Neural cell (in vitro differentiated cells): Measurements from ENCODE around the gene MEOX1. TPM values are rescaled to one million over a fixed set of nuclear protein-coding genes. Genes with fewer than 3 reads are reported as not detected.

ENCODE experiments used
- H2AFZ ChIP-seq: fragments of 200-600, 300-800 bp; sonication (generic), shearing (Covaris generic); 2 replicates; pipeline ENCODE4 v1.6.0; 2014; ENCODE audit warnings: low read depth, mild to moderate bottlenecking, antibody characterized with exemption, low read length, moderate library complexity
- H3F3A ChIP-seq: fragments of 200-600 bp; shearing (Covaris generic); 2 replicates; pipeline ENCODE4 v1.6.1; 2016; ENCODE audit warnings: mild to moderate bottlenecking, moderate library complexity, mixed read lengths, antibody characterized with exemption, low read length; ENCODE audit not compliant: insufficient read depth, poor library complexity, severe bottlenecking
- H3K27ac ChIP-seq: fragments of 200-600, 300-800 bp; sonication (generic), shearing (Covaris generic); 2 replicates; pipeline ENCODE4 v1.5.1; 2014; ENCODE audit warnings: mild to moderate bottlenecking, low read length, moderate library complexity
- H3K27me3 ChIP-seq: fragments of 300-800, 200-600 bp; sonication (generic), shearing (Covaris generic); 2 replicates; pipeline ENCODE4 v1.6.0; 2014; ENCODE audit warnings: mild to moderate bottlenecking, low read depth, low read length, moderate library complexity; ENCODE audit not compliant: insufficient read depth
- H3K36me3 ChIP-seq: fragments of 300-800, 200-600 bp; sonication (generic), shearing (Covaris generic); 2 replicates; pipeline ENCODE4 v1.5.1; 2014; ENCODE audit warnings: mild to moderate bottlenecking, antibody characterized with exemption, low read length, moderate library complexity; ENCODE audit not compliant: insufficient read depth
- H3K4me2 ChIP-seq: fragments of 300-800, 200-600 bp; sonication (generic), shearing (Covaris generic); 2 replicates; pipeline ENCODE4 v1.6.0; 2014; ENCODE audit warnings: mild to moderate bottlenecking, low read length
- H3K4me3 ChIP-seq: fragments of 300-800, 200-600 bp; sonication (generic), shearing (Covaris generic); 2 replicates; pipeline ENCODE4 v1.5.1; 2014; ENCODE audit warnings: mild to moderate bottlenecking, low read length, moderate library complexity
- H3K79me2 ChIP-seq: fragments of 200-600 bp; shearing (Covaris generic); replicated peaks from 2 replicates; pipeline ENCODE4 v1.6.0; 2014; ENCODE audit warnings: mild to moderate bottlenecking, low read length, moderate library complexity; ENCODE audit not compliant: insufficient read depth
- H3K9ac ChIP-seq: fragments of 300-800, 200-600 bp; sonication (generic), shearing (Covaris generic); 2 replicates; pipeline ENCODE4 v1.6.1; 2016; ENCODE audit warnings: mild to moderate bottlenecking, low read length, mixed read lengths
- H3K9me2 ChIP-seq: fragments of 200-600 bp; shearing (Covaris generic); 2 replicates; pipeline ENCODE4 v1.6.1; 2016; ENCODE audit warnings: mild to moderate bottlenecking, low read length, mixed read lengths; ENCODE audit not compliant: insufficient read depth
- H3K9me3 ChIP-seq: fragments of 200-600, 300-800 bp; sonication (generic), shearing (Covaris generic); 2 replicates; pipeline ENCODE4 v1.6.1; 2016; ENCODE audit warnings: mild to moderate bottlenecking, mixed run types, low read length, moderate library complexity, mixed read lengths
- H4K20me1 ChIP-seq: fragments of 200-600 bp; shearing (Covaris generic); 2 replicates; pipeline ENCODE4 v1.6.1; 2016; ENCODE audit warnings: mild to moderate bottlenecking, mixed run types; ENCODE audit not compliant: insufficient read depth
- EP300 ChIP-seq: fragments of 450-650 bp; conservative IDR thresholded peaks from 2 replicates; pipeline ENCODE4 v1.6.1; 2014; ENCODE audit warnings: antibody characterized with exemption, mild to moderate bottlenecking, moderate library complexity; ENCODE audit not compliant: poor library complexity, severe bottlenecking
- EZH2 ChIP-seq: fragments of 200-600, 300-800 bp; shearing (Covaris generic), sonication (generic); IDR thresholded peaks from 2 replicates; pipeline ENCODE4 v1.6.1; 2014; ENCODE audit warnings: antibody characterized with exemption, low read length, borderline replicate concordance, mild to moderate bottlenecking; ENCODE audit not compliant: insufficient read depth, poor library complexity, severe bottlenecking
- MXI1 ChIP-seq: fragments of 450-650 bp; conservative IDR thresholded peaks from 2 replicates; pipeline ENCODE4 v1.6.1; 2014; ENCODE audit warnings: antibody characterized with exemption, mild to moderate bottlenecking; ENCODE audit not compliant: poor library complexity, severe bottlenecking
- POLR2AphosphoS5 ChIP-seq: IDR thresholded peaks from 2 replicates; pipeline ENCODE4 v1.6.1; 2012
- RAD21 ChIP-seq: fragments of 450-650 bp; conservative IDR thresholded peaks from 2 replicates; pipeline ENCODE4 v1.6.1; 2014; ENCODE audit warnings: antibody characterized with exemption, mild to moderate bottlenecking, moderate library complexity
- SMC3 ChIP-seq: fragments of 450-650 bp; conservative IDR thresholded peaks from 2 replicates; pipeline ENCODE4 v1.6.1; 2014; ENCODE audit warnings: antibody characterized with exemption, mild to moderate bottlenecking, moderate library complexity; ENCODE audit not compliant: poor library complexity
- TAF1 ChIP-seq: IDR thresholded peaks from 2 replicates; pipeline ENCODE4 v1.6.1; 2012; ENCODE audit warnings: low read depth
- polyA plus RNA-seq: library from polyadenylated mRNA; depleted of rRNA; stranded (reverse); fragments of >200 nt; gene quantifications from 2 replicates; pipeline ENCODE4 v1.2.3, GENCODE V29; 2014
- TF ChIP-seq, protein P1 (sequence below): IDR thresholded peaks from 2 replicates; pipeline ENCODE4 v1.6.1; 2012; ENCODE audit warnings: borderline replicate concordance
- TF ChIP-seq, protein P2 (sequence below): fragments of 450-650 bp; IDR thresholded peaks from 2 replicates; pipeline ENCODE4 v1.5.1; 2014; ENCODE audit warnings: antibody characterized with exemption, mild to moderate bottlenecking, moderate library complexity; ENCODE audit not compliant: poor library complexity, severe bottlenecking

Gene MEOX1
- polyA plus RNA-seq, 1 donor from 2014 or later, result 0.50 TPM

DNA sequence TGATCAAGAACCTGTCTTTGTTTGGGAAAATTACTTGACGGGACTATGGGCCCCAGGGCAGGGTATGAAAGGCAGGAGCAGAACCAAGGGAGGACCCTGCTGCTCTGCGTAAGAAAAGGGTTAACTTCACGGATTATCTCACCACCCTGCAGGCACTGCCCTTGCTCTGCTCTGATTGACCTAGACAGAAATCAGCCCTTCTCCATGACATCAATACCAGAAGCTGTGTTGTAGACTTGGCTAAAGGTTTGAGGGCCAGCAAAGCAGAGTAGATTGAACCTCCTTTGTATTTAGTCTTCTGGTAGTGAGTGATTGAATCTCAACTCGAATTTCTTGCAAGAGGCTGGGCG lies 62.7 kb downstream of the MEOX1 start:
- Histone ChIP-seq H3K79me2 (no peaks in the 10 kb centered on the region), H3K9ac (no peak overlapping the region), H4K20me1 (no peaks in the 10 kb centered on the region), H3K4me2 (no peak overlapping the region), H2AFZ (no peak overlapping the region), H3K9me2 (no peaks in the 10 kb centered on the region), H3K27me3 (no peaks in the 10 kb centered on the region), H3F3A (no peaks in the 10 kb centered on the region), H3K27ac (no peak overlapping the region), H3K36me3 (no peaks in the 10 kb centered on the region), H3K4me3 (no peak overlapping the region), H3K9me3 (no peaks in the 10 kb centered on the region)
- TF ChIP-seq TAF1 (no peak), EP300 (no peak), MXI1 (no peak), SMC3 (no peak), POLR2AphosphoS5 (no peak), RAD21 (no peak), EZH2 (no peak)
- TF ChIP-seq, protein P1, sequence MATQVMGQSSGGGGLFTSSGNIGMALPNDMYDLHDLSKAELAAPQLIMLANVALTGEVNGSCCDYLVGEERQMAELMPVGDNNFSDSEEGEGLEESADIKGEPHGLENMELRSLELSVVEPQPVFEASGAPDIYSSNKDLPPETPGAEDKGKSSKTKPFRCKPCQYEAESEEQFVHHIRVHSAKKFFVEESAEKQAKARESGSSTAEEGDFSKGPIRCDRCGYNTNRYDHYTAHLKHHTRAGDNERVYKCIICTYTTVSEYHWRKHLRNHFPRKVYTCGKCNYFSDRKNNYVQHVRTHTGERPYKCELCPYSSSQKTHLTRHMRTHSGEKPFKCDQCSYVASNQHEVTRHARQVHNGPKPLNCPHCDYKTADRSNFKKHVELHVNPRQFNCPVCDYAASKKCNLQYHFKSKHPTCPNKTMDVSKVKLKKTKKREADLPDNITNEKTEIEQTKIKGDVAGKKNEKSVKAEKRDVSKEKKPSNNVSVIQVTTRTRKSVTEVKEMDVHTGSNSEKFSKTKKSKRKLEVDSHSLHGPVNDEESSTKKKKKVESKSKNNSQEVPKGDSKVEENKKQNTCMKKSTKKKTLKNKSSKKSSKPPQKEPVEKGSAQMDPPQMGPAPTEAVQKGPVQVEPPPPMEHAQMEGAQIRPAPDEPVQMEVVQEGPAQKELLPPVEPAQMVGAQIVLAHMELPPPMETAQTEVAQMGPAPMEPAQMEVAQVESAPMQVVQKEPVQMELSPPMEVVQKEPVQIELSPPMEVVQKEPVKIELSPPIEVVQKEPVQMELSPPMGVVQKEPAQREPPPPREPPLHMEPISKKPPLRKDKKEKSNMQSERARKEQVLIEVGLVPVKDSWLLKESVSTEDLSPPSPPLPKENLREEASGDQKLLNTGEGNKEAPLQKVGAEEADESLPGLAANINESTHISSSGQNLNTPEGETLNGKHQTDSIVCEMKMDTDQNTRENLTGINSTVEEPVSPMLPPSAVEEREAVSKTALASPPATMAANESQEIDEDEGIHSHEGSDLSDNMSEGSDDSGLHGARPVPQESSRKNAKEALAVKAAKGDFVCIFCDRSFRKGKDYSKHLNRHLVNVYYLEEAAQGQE, result no peak
- TF ChIP-seq, protein P2, sequence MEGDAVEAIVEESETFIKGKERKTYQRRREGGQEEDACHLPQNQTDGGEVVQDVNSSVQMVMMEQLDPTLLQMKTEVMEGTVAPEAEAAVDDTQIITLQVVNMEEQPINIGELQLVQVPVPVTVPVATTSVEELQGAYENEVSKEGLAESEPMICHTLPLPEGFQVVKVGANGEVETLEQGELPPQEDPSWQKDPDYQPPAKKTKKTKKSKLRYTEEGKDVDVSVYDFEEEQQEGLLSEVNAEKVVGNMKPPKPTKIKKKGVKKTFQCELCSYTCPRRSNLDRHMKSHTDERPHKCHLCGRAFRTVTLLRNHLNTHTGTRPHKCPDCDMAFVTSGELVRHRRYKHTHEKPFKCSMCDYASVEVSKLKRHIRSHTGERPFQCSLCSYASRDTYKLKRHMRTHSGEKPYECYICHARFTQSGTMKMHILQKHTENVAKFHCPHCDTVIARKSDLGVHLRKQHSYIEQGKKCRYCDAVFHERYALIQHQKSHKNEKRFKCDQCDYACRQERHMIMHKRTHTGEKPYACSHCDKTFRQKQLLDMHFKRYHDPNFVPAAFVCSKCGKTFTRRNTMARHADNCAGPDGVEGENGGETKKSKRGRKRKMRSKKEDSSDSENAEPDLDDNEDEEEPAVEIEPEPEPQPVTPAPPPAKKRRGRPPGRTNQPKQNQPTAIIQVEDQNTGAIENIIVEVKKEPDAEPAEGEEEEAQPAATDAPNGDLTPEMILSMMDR, result no peak

DNA sequence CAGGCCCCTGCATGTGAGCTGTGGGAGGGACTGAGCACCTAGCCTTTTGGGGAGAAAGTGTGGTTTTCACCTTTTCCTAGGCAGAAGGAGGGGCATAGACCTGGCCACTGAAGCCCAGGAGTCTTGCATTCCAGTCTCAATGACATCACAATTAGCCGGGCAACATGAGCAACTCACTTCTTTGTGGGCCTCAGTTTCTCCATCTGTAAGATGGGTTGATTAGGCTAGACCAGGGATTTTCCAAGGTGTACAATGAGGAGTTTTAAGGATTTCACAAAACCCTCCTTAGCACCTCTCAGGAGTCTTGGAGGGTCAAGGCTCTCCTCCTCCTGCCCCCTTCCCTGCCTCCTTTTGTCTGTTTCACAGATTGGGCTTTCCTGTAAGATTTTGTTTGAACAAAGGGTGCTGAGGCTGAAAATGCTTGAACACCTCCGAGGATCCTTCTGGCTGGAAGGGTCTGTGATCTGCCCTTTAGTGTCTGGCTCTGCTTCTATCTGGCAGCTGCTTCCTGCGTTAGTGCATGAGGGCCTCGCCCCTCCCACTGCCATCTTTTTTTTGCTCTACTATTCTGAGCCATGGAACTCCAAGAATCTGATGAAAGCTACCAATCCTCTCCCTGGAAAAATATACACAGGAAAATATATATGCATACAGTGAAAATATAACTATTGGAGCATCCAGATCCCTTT lies 63.2 kb downstream of the MEOX1 start:
- TF ChIP-seq SMC3 (no peak), EP300 (no peak), RAD21 (no peak), MXI1 (no peak), POLR2AphosphoS5 (no peak), TAF1 (no peak), EZH2 (no peak)
- TF ChIP-seq, protein P2, result no peak
- TF ChIP-seq, protein P1, result no peak
- Histone ChIP-seq H3F3A (no peaks in the 10 kb centered on the region), H3K4me2 (no peak overlapping the region), H3K27me3 (no peaks in the 10 kb centered on the region), H2AFZ (no peak overlapping the region), H3K4me3 (no peak overlapping the region), H3K9ac (no peak overlapping the region), H3K36me3 (no peaks in the 10 kb centered on the region), H3K9me2 (no peaks in the 10 kb centered on the region), H3K27ac (no peak overlapping the region), H4K20me1 (no peaks in the 10 kb centered on the region), H3K9me3 (no peaks in the 10 kb centered on the region), H3K79me2 (no peaks in the 10 kb centered on the region)
